ENCODE results near the gene NFIA.

DNA sequence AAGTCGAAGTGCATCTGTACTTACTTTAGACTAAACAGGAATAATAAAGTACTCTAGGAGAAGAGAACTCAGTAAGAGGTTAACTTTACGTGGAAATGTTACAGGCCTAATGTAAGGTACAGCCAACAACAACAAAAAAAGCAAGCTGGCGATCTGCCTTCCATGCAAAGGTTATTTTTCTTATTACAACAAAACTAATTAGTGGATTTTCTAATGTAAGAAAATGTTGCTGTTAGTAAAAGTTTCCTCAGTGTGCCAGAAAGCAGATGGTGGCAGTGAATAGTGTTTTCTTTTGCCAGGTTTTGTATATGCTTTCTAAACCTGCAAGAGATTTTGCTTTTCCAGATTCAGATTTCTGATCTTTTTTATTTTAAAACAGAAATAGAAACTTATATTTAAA is 179.2 kb downstream of the NFIA start:
- TF ChIP-seq, protein P1, sequence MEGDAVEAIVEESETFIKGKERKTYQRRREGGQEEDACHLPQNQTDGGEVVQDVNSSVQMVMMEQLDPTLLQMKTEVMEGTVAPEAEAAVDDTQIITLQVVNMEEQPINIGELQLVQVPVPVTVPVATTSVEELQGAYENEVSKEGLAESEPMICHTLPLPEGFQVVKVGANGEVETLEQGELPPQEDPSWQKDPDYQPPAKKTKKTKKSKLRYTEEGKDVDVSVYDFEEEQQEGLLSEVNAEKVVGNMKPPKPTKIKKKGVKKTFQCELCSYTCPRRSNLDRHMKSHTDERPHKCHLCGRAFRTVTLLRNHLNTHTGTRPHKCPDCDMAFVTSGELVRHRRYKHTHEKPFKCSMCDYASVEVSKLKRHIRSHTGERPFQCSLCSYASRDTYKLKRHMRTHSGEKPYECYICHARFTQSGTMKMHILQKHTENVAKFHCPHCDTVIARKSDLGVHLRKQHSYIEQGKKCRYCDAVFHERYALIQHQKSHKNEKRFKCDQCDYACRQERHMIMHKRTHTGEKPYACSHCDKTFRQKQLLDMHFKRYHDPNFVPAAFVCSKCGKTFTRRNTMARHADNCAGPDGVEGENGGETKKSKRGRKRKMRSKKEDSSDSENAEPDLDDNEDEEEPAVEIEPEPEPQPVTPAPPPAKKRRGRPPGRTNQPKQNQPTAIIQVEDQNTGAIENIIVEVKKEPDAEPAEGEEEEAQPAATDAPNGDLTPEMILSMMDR (optimal IDR thresholded peaks at IDR 0.05 in 1 of 3, IDR thresholded peaks at IDR 0.05 in 1 of 3, conservative IDR thresholded peaks at IDR 0.05 in 1 of 3; ENCODE audit: extremely low read depth in 1 of 3, insufficient read depth in 2 of 3, low read length in 3 of 3) = no peak
- no peak for TF ChIP-seq EZH2 (IDR thresholded peaks at IDR 0.05; ENCODE audit: low read length)
